Measurements from ENCODE around the gene ZNF512.
"Not testable (repeated sequence)": the region's sequence is repeated elsewhere in the genome, so short reads cannot be mapped to it uniquely, and the experiment has no call there.

The ZNF512 gene

GRCh38 chr2:27582695-27583389 lies at the start of gene ZNF512:
ZNF512 (plus strand) TSS chr2:27583042; CDS start chr2:27583113, 71 bp downstream.
- peak; percentile 83 to 86 for DNase-seq

GRCh38 chr2:27537287-27537686 lies 45.6 kb upstream of the ZNF512 start:
- DNase-seq: no peak

GRCh38 chr2:27538839-27539450 lies 43.9 kb upstream of the ZNF512 start:
- not testable (repeated sequence) for DNase-seq

GRCh38 chr2:27539649-27540048 lies 43.2 kb upstream of the ZNF512 start:
- DNase-seq: not testable (repeated sequence)

GRCh38 chr2:27544143-27544821 lies 38.6 kb upstream of the ZNF512 start:
- DNase-seq: no peak

- no peak for DNase-seq
Measured at GRCh38 chr2:27545348-27546141, 37.3 kb upstream of the ZNF512 start.

GRCh38 chr2:27549303-27549702 lies 33.5 kb upstream of the ZNF512 start:
- no peak for DNase-seq

GRCh38 chr2:27551514-27551913 lies 31.3 kb upstream of the ZNF512 start:
- no peak for DNase-seq

GRCh38 chr2:27552941-27553340 lies 29.9 kb upstream of the ZNF512 start:
- no peak for DNase-seq

- DNase-seq: not testable (repeated sequence)
Measured at GRCh38 chr2:27554451-27554850, 28.4 kb upstream of the ZNF512 start.

- no peak for DNase-seq
Measured at GRCh38 chr2:27559228-27559627, 23.6 kb upstream of the ZNF512 start.

- no peak for DNase-seq
Measured at GRCh38 chr2:27561060-27561459, 21.8 kb upstream of the ZNF512 start.

- DNase-seq: no peak
Measured at GRCh38 chr2:27566628-27567027, 16.2 kb upstream of the ZNF512 start.

- DNase-seq: no peak
Measured at GRCh38 chr2:27569398-27569797, 13.4 kb upstream of the ZNF512 start.

- no peak for DNase-seq
Measured at GRCh38 chr2:27571197-27571596, 11.6 kb upstream of the ZNF512 start.

GRCh38 chr2:27571681-27572080 lies 11.2 kb upstream of the ZNF512 start:
- DNase-seq: no peak

- no peak for DNase-seq
Measured at GRCh38 chr2:27572439-27572838, 10.4 kb upstream of the ZNF512 start.

GRCh38 chr2:27572998-27573429 lies 9.8 kb upstream of the ZNF512 start:
- DNase-seq: no peak

GRCh38 chr2:27573452-27573851 lies 9.4 kb upstream of the ZNF512 start:
- DNase-seq: no peak

GRCh38 chr2:27581417-27582128 lies 1.3 kb upstream of the ZNF512 start:
- no peak for DNase-seq

- DNase-seq: peak in 1 of 2 donors; percentile 17
Measured at GRCh38 chr2:27582129-27582694, 630 bp upstream of the ZNF512 start.

- DNase-seq: no peak
Measured at GRCh38 chr2:27583390-27583915, 611 bp downstream of the ZNF512 start.
